Endothelial cell of umbilical vein (primary cell): ENCODE measurements around the gene PTPRD. TPM values are rescaled to one million over a fixed set of nuclear protein-coding genes. Genes with fewer than 3 reads are reported as not detected.

ENCODE experiments used
- BruUV-seq: library from RNA; stranded (reverse); fragments of 400-500 nt; replicated peaks from 2 replicates; lab custom pipeline; 2021; lab: Mats Ljungman, UMichigan
- CTCF ChIA-PET: fragments of 300-600, 350-600 bp; sonication (Branson Sonifier 250); formaldehyde crosslinking; loops from one replicate; lab custom pipeline; 2021; ENCODE audit warnings: antibody characterized with exemption, inconsistent platforms; lab: Charles Lee
- POLR2A ChIA-PET: fragments of 300-600, 350-600 bp; sonication (Branson Sonifier 250); formaldehyde crosslinking; loops from one replicate; lab custom pipeline; 2021; ENCODE audit warnings: antibody characterized with exemption, inconsistent platforms; lab: Charles Lee
- DNase-seq: peaks from one replicate; pipeline ENCODE4 v3.0.0-alpha.2; 2011; ENCODE audit warnings: low read depth, low spot score
- FAIRE-seq: peaks from 2 replicates; lab custom pipeline; 2011; peaks lifted over from hg19 to GRCh38; lab: Jason Lieb, UNC
- H2AFZ ChIP-seq: 2 replicates; pipeline ENCODE4 v1.6.0; 2012; ENCODE audit warnings: low read depth, low read length, control low read depth, inconsistent platforms
- H3K27ac ChIP-seq: 2 replicates; pipeline ENCODE4 v1.5.1; 2011; ENCODE audit warnings: low read depth, mild to moderate bottlenecking, control low read depth, low read length, moderate library complexity; ENCODE audit not compliant: insufficient read depth
- H3K27me3 ChIP-seq, 2 experiments: 2 replicates each; pipeline versions ENCODE4 v1.6.0 to v1.6.1; 2011; ENCODE audit warnings: low read length in 2 of 2, mixed read lengths in 1 of 2; ENCODE audit not compliant: control insufficient read depth in 2 of 2, insufficient read depth in 2 of 2
- H3K36me3 ChIP-seq, 2 experiments: 2 replicates in 1 of 2; 3 replicates in 1 of 2; pipeline ENCODE4 v1.5.1; 2011; ENCODE audit warnings: low read length in 2 of 2, mild to moderate bottlenecking in 1 of 2, moderate library complexity in 1 of 2; ENCODE audit not compliant: control insufficient read depth in 2 of 2, insufficient read depth in 2 of 2; ENCODE audit errors: extremely low read depth in 1 of 2
- H3K4me1 ChIP-seq: 3 replicates; pipeline ENCODE4 v1.5.1; 2011; ENCODE audit warnings: mild to moderate bottlenecking, low read length; ENCODE audit not compliant: control insufficient read depth, insufficient read depth; ENCODE audit errors: extremely low read depth
- H3K4me2 ChIP-seq: 2 replicates; pipeline ENCODE4 v1.6.1; 2011; ENCODE audit warnings: low read length, control low read depth, mixed read lengths; ENCODE audit not compliant: insufficient read depth
- H3K4me3 ChIP-seq, 3 experiments: fragments of 200-600 bp in 1 of 3; sonication (generic), shearing (Covaris generic) in 1 of 3; replicated peaks in 1 of 3; 2 replicates each; pipeline ENCODE4 v1.5.1; 2011 to 2016; ENCODE audit warnings: control low read depth in 3 of 3, low read length in 3 of 3, mild to moderate bottlenecking in 2 of 3, inconsistent platforms in 1 of 3, low read depth in 1 of 3, moderate library complexity in 1 of 3; ENCODE audit not compliant: insufficient read depth in 1 of 3
- H3K79me2 ChIP-seq: 2 replicates; pipeline ENCODE4 v1.6.0; 2012; ENCODE audit warnings: low read length, inconsistent platforms; ENCODE audit not compliant: control insufficient read depth, insufficient read depth
- H3K9ac ChIP-seq: replicated peaks from 2 replicates; pipeline ENCODE3; 2011; ENCODE audit warnings: low read length, control low read depth; ENCODE audit not compliant: insufficient read depth; ENCODE audit errors: extremely low read depth
- H3K9me1 ChIP-seq: replicated peaks from 3 replicates; pipeline ENCODE4 v1.6.0; 2011; ENCODE audit warnings: mild to moderate bottlenecking, low read length; ENCODE audit not compliant: control insufficient read depth, insufficient read depth; ENCODE audit errors: extremely low read depth
- H3K9me3 ChIP-seq: replicated peaks from 2 replicates; pipeline ENCODE4 v1.5.1; 2012; ENCODE audit warnings: low read length, inconsistent platforms; ENCODE audit not compliant: control insufficient read depth, insufficient read depth
- H4K20me1 ChIP-seq: replicated peaks from 2 replicates; pipeline ENCODE3; 2011; ENCODE audit warnings: mild to moderate bottlenecking, low read length; ENCODE audit not compliant: control insufficient read depth, insufficient read depth; ENCODE audit errors: extremely low read depth
- CTCF ChIP-seq, 2 donors: IDR thresholded peaks; 1 replicate in 1 of 2; 2 replicates in 1 of 2; pipeline ENCODE4 v1.5.1; 2011; ENCODE audit warnings: low read length in 2 of 2, mild to moderate bottlenecking in 2 of 2, moderate library complexity in 2 of 2, control low read depth in 1 of 2, inconsistent platforms in 1 of 2, low read depth in 1 of 2; ENCODE audit not compliant: insufficient read depth in 1 of 2; ENCODE audit errors: extremely low read depth in 1 of 2
- EZH2 ChIP-seq: IDR thresholded peaks from 2 replicates; pipeline ENCODE4 v1.6.1; 2012; ENCODE audit warnings: borderline replicate concordance, low read depth, mild to moderate bottlenecking, moderate library complexity, low read length, inconsistent platforms; ENCODE audit not compliant: severe bottlenecking
- FOS ChIP-seq: IDR thresholded peaks from 2 replicates; pipeline ENCODE4 v1.6.1; 2011; ENCODE audit warnings: mild to moderate bottlenecking, low read length, moderate library complexity, borderline replicate concordance; ENCODE audit not compliant: insufficient read depth
- GATA2 ChIP-seq: IDR thresholded peaks from 2 replicates; pipeline ENCODE4 v1.7.0; 2011; ENCODE audit warnings: low read depth, mild to moderate bottlenecking, moderate library complexity, mixed read lengths, low read length; ENCODE audit not compliant: insufficient read length, insufficient read depth
- JUN ChIP-seq: IDR thresholded peaks from 2 replicates; pipeline ENCODE4 v1.6.1; 2011; ENCODE audit warnings: borderline replicate concordance, low read depth; ENCODE audit not compliant: insufficient read length, insufficient read depth
- MAX ChIP-seq: IDR thresholded peaks from 2 replicates; pipeline ENCODE4 v1.6.1; 2011; ENCODE audit not compliant: insufficient read depth, insufficient read length
- MYC ChIP-seq: IDR thresholded peaks from one replicate; pipeline ENCODE4 v1.6.1; 2011; ENCODE audit warnings: mild to moderate bottlenecking, low read depth, low read length
- POLR2A ChIP-seq: IDR thresholded peaks from 2 replicates; pipeline ENCODE4 v1.6.1; 2012; ENCODE audit warnings: low read depth, mild to moderate bottlenecking, control low read depth, low read length
- POLR2AphosphoS5 ChIP-seq: IDR thresholded peaks from 2 replicates; pipeline ENCODE4 v1.6.1; 2012; ENCODE audit warnings: low read depth, mild to moderate bottlenecking, control low read depth, low read length, moderate library complexity; ENCODE audit not compliant: insufficient read depth
- dilution Hi-C: fragments of 300-500 bp; cut with MboI; formaldehyde crosslinking; loops from one replicate; pipeline ENCODE4 v1.15.0; 2019; ENCODE audit warnings: low sequenced_read_pairs; ENCODE audit not compliant: extremely low pct_ligation_motif_present
- intact Hi-C: fragments of 100-400 bp; cut with micrococcal nuclease; formaldehyde crosslinking; loops from one replicate; pipeline ENCODE4 v1.10.0; 2022
- polyA plus RNA-seq, 4 experiments: library from polyadenylated mRNA; depleted of rRNA in 3 of 4; stranded (reverse) in 3 of 4; unstranded in 1 of 4; fragments of >200 nt; gene quantifications; 2 replicates each; pipeline versions ENCODE4 v1.2.1 to v1.2.3, GENCODE V29; 2011 to 2012; ENCODE audit warnings: missing spikeins in 1 of 4
- total RNA-seq: library from RNA; stranded (reverse); gene quantifications from 2 replicates; pipeline ENCODE4 v1.2.3, GENCODE V29; 2021

The PTPRD gene
- total and polyA plus RNA-seq, 2 donors (not counting 3 experiments of a cell fraction or from before 2014, with no cell fraction given): 5.5 to 5.7 TPM

DNA sequence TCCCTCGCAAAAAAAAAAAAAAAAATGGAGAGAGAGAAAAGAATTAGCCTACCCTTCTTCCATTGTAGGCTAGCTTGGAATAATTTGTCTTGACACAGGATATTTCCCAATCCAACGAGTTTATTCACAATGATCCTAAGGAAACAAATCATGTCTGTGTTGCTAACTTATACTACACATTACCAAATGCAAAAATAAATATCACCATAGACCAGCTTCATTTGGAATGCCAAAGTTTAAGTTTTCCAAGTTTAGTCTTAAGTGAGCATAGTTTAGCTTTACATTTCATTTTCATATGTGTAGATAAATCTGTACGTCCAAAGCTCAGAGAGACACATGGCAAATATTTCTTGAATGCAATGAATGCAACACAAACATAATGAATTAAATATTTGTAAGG lies 1707.1 kb downstream of the PTPRD start:
- Histone ChIP-seq H3K9ac (no peak overlapping the region), H3K9me1 (no peaks in the 10 kb centered on the region), H3K27ac (no peak overlapping the region), H3K36me3 (no peaks in the 10 kb centered on the region), H4K20me1 (no peaks in the 10 kb centered on the region), H3K27me3 (no peaks in the 10 kb centered on the region), H3K4me3 (no peak overlapping the region), H3K79me2 (no peaks in the 10 kb centered on the region), H3K4me1 (peaks cover 7% of the 10 kb centered on the region), H3K4me2 (no peak overlapping the region), H3K9me3 (no peaks in the 10 kb centered on the region), H2AFZ (no peak overlapping the region)
- POLR2A ChIA-PET: no interaction called here
- CTCF ChIA-PET: interaction anchor here (1.7 kb wide), 1 partner anchor 10 kb away, joined by 7 read pairs; no protein-coding TSS in a partner anchor
- intact Hi-C loops: no loop called here
- dilution Hi-C loops: no loop called here
- TF ChIP-seq POLR2A: no peak
- no peak for TF ChIP-seq CTCF (IDR thresholded peaks at IDR 0.05; ENCODE audit: extremely low read depth in 1 of 2, insufficient read depth in 1 of 2, low read depth in 1 of 2, low read length in 2 of 2)
- FAIRE-seq: no peak
- BruUV-seq: no TSS peak
- DNase-seq: no peak

DNA sequence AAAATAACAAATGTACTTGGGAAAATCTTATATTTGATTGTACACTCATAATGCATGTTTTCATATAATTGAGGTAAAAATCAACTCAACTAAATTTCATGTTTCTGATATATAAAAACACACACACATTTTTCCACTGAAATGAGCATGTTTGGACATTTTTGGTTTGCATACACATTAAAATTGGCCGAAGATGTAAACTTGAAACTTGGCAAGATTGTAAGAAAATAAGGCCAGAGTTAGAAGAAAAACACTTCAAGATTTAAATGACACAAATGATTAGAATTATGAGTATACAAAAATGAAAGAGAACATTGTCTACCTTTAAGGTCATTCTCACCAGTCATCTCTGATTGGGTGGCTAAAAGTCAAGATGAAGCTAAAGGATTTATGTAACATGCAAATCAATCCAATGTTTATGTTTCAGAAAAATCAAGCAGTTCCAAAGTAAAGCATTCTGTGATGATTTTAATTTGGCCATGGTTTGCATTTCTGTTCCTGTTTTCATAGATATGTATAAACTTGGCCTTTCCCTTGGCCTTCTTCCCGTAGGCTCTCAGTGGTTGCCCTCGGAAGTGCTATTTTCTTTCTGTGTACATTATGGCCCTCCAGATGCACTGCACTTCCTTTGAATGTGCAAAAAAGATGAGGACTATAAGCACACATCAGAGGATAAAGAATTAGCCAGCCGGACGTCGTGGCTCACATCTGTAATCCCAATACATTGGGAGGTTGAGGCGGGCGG lies 1707.9 kb downstream of the PTPRD start:
- H3K4me1 ChIP-seq: peaks cover 7% of the 10 kb centered on the region
- no peak overlapping the region for H3K4me3 ChIP-seq
- intact Hi-C loops (no loop called here), dilution Hi-C loops (no loop called here)
- DNase-seq (no peak), FAIRE-seq (no peak)
- H3K9me1 ChIP-seq: no peaks in the 10 kb centered on the region
- no peak overlapping the region for H3K27ac ChIP-seq
- H3K27me3 ChIP-seq: no peaks in the 10 kb centered on the region
- TF ChIP-seq POLR2AphosphoS5 (no peak), POLR2A (no peak), CTCF (IDR thresholded peaks at IDR 0.05; ENCODE audit: extremely low read depth in 1 of 2, insufficient read depth in 1 of 2, low read depth in 1 of 2, low read length in 2 of 2) (no peak), GATA2 (no peak), FOS (no peak), JUN (no peak), EZH2 (no peak), MYC (no peak), MAX (no peak)
- H3K9ac ChIP-seq: no peak overlapping the region
- H3K4me2 ChIP-seq: no peak overlapping the region
- no peak overlapping the region for H2AFZ ChIP-seq
- H3K9me3 ChIP-seq: no peaks in the 10 kb centered on the region
- H3K36me3 ChIP-seq: no peaks in the 10 kb centered on the region
- no peaks in the 10 kb centered on the region for H3K79me2 ChIP-seq
- ChIA-PET CTCF (interaction anchor here (1.7 kb wide), 1 partner anchor 9 kb away, joined by 7 read pairs; no protein-coding TSS in a partner anchor), POLR2A (no interaction called here)
- H4K20me1 ChIP-seq: no peaks in the 10 kb centered on the region
- no TSS peak for BruUV-seq
